Inflammatory macrophage treated with lipopolysaccharide for 1 hour (primary cell): ENCODE data around the gene ELOF1.
A peak's percentile ranks its signal among the peaks of the same experiment; 100 is the strongest.
"Not testable (repeated sequence)": the region's sequence is repeated elsewhere in the genome, so short reads cannot be mapped to it uniquely, and the experiment has no call there.

Experiments
- DNase-seq, 2 donors: peaks; one replicate each; pipeline ENCODE4 v3.0.0-alpha.2; 2020 to 2022

Gene ELOF1

DNA sequence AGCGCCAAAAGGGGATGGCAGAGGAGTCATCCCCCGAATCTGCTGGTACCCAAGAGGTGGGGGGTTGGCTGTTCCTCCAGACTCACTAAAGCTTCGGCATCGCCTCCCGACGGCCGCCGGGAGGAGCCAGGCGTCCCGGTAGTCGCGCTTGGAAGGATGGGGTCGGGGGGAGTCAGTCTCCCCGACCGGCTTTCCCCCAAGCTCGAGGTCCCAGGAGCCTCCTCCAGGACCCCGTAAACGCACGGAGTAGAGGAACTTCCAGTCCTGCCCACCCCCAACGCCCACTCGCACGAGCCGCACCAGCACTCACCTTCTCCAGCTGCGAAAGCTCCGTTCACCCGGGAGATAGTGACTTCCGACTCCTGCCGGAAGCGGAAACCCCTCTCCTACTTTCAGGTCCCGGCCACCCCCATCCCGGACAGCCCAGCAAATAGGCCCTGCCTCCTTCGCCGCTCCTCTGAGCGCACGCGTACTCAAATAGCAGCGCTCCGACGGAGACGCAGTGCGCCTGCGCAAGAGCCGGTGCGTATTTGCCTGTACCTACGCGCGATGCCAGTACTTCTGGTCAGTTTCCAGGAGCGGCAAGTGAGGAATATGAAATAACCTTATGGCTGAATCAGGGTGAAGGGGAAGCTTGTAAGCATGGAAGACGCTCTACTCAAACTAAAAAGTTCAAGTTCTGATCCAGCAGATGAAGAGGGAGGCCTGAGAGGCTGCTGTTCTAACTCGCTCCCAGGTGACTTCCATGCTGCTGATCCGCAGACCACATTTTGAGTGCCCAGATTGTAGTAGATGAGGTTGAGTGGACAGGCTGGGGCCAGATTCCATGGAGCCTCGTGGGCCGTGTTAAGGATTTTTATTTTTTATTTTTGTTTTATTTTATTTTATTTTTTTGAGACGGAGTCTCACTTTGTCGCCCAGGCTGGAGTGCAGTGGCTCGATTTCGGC is at the start of gene ELOF1:
TSS of gene ELOF1 (minus strand) at position 350 of the 948 bp plus-strand sequence. CDS start 4,883 bp downstream, outside the sequence.
- DNase-seq: peak; percentile 98

GRCh38 chr19:11606484-11606883 is 47.5 kb upstream of the ELOF1 start:
- DNase-seq: no peak

- not testable (repeated sequence) for DNase-seq
Observed at GRCh38 chr19:11599704-11600103, 40.7 kb upstream of the ELOF1 start.

GRCh38 chr19:11598746-11599145 is 39.7 kb upstream of the ELOF1 start:
- DNase-seq: no peak

GRCh38 chr19:11598103-11598483 is 39.1 kb upstream of the ELOF1 start:
- DNase-seq: no peak

GRCh38 chr19:11597202-11598102 is 38.4 kb upstream of the ELOF1 start, which contains the start of gene ZNF627:
Gene ZNF627, plus strand, starts transcription at chr19:11597483. Its CDS starts 145 bp downstream, at chr19:11597628.
- peak; percentile 97 to 99 for DNase-seq

DNA sequence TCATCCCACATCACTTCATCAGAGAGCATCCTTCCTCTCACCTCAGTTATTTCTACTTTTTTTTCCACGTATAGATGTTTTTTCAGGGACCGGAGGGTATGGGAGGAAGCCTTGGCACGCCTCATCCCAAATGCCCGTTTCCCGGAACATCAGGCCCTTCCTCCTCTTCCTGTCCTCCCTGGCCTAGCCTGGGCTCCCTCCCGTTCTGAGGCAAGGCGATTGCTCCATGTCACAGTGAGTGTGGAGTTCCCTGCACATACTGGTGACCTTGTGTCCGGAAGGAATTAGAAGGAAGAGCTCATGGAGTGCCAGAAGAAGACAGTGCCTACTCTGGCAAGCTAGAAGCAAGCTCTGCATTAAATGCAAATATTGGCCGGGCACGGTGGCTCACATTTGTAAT is 37.1 kb upstream of the ELOF1 start:
- no peak for DNase-seq

- DNase-seq: no peak
Observed at GRCh38 chr19:11594084-11594483, 35.1 kb upstream of the ELOF1 start.

DNA sequence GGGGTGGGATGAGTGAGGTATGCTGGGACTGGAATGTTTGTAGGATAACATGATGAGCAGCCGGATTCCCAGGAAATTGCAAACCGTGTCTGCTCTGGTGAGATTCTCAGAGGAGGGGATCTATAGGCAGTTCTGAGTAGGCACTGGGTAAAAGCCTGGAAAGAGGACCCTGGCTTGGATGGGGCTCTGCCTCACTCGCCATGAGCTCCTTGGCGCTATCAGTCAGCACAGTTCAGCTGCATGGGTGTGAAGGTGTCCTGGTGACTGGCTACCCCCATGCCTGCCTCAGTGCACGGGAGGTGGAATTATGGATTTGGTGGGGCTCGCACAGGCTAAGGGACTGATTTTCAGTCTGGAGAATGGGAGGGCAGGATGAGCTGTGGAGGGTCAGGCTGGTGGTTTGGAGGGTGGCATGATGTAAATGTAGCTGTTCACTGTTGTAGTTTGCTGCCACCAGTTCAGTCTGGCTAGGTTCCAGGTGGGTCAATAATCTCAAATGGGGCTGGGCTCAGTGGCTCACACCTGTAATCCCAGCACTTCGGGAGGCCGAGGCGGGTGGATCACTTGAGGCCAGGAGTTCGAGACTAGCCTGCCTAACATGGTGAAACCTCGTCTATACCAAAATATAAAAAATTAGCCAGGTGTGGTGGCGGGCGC is 29.1 kb upstream of the ELOF1 start:
- no peak for DNase-seq

GRCh38 chr19:11587302-11587974 is 28.4 kb upstream of the ELOF1 start:
- DNase-seq: peak; percentile 45 to 92

- no peak for DNase-seq
Observed at GRCh38 chr19:11586331-11586730, 27.3 kb upstream of the ELOF1 start.

GRCh38 chr19:11581740-11582139 is 22.7 kb upstream of the ELOF1 start:
- DNase-seq: peak; percentile 62 to 85

- DNase-seq: peak; percentile 45 to 46
Observed at GRCh38 chr19:11580116-11580515, 21.1 kb upstream of the ELOF1 start.

GRCh38 chr19:11578258-11579142 is 19.5 kb upstream of the ELOF1 start:
- DNase-seq: peak; percentile 47 to 76

DNA sequence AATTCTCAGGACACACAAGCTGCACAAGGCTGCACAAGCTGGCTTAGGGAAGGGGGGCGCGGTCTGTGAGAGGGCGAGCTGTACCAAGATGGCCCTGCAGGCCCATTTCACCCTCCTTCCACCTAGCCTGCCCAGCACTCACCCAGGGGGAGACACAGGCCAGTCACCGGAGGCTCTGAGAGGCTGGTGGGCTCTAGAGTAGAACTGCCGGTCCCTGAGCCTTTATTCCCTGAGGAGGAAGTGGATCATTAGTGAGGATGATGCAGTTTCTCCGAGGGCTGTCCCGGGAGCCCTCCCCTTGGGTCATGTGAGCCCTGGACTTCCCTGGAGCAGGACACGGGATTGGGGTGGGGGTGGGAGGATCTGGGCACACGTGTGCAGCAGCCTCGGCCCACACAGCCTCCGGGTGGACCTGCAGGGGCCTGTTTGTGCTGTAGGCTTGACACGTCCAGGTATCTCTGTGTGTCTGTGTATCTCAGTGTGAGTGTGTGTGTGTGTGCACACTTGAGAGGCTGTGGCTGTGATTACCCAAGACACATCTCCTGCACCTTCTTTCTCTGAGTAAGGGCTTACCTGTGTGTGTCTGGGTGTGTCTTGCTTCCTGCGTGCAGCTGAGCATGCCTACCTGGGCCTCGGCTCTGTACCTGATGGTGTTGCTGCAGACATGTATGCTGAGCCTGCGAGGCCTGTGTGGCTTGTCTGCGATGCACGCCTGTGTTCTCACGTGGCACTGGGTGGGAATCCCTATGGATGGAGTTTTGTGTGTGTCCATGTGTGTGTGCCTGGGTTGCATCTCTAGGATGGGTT is 18.6 kb upstream of the ELOF1 start, which contains the start of gene ACP5:
TSS of gene ACP5 (minus strand) at position 195 of the 807 bp plus-strand sequence. CDS start 328 bp downstream, outside the sequence.
- peak; percentile 59 to 80 for DNase-seq

DNA sequence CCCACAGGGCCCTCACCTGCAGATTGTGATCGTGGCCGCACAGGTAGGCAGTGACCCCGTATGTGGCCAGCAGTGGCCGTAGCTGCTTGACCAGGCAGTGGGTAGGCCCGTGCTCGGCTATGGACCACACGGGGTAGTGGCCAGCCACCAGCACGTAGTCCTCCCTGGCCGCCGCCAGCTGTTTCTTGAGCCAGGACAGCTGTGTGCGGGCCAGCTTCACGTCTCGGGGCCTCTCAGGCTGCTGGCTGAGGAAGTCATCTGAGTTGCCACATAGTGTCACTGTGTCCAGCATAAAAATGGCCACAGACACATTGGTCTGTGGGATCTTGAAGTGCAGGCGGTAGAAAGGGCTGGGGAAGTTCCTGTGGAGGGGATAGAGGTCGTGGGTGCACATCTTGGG is 17.2 kb upstream of the ELOF1 start:
- DNase-seq: peak; percentile 38 to 53

- no peak for DNase-seq
Observed at GRCh38 chr19:11574689-11575088, 15.7 kb upstream of the ELOF1 start.

GRCh38 chr19:11573763-11574162 is 14.7 kb upstream of the ELOF1 start:
- DNase-seq: not testable (repeated sequence)

DNA sequence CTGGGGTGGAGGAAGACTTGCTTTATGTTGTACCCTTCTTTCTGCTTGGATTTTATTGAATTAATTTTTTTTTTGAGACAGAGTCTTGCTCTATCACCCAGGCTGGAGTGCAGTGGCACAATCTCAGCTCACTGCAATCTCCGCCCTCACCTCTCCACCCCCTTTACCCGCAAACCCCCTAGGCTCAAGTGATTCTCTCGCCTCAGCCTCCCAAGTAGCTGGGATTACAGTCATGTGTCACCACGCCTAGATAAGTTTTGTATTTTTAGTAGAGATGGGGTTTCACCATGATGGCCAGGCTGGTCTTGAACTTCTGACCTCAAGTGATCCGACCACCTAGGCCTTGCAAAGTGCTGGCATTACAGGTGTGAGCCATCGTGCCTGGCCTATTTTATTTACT is 14.3 kb upstream of the ELOF1 start:
- DNase-seq: not testable (repeated sequence)

DNA sequence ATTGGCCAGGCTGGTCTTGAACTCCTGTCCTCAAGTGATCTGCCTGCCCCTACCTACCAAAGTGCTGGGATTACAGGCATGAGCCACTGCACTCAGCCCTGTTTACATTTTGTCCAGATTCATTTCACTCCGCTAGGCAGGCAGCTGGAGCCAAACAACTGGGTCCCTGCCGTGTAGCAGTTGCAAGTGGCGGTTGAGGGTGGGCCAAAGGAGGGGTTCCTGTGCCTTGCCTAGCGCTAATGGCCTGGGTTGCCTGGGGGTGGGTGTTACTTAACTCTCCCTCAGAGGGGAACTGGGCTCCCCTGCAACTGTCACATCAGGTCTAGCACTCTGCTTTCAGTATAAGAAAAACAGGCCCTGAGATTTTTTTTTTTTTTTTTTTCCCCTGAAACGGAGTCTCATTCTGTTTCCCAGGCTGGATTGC is 11.0 kb upstream of the ELOF1 start:
- peak in 1 of 2 donors; percentile 44 for DNase-seq
